ENCODE results near the gene OTOS. TPM values are rescaled to one million over a fixed set of nuclear protein-coding genes. Genes with fewer than 3 reads are reported as not detected.

Gene OTOS
- total and polyA plus RNA-seq, 4 donors: not detected

DNA sequence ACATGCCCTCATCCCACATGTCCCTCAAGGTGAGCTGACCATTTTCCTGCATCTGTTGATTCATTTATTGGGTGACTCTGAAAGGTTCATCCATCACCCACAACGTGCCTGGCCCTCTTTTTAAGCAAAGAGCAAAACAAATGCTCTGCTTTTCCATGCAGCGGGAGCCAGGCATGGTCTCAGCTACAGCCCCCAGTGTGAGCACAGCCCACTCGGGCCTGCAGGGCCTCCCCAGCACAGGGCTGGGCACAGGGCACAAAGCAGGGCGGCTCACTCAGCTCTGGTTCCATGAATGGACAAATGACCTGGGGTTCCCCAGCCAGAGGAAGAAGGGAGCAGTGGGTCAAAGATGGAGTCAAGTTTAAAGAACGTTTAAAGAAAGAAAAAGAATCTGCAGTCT is 24.1 kb upstream of the OTOS start:
- no peak overlapping the region for H3K27ac ChIP-seq (ENCODE audit: low read depth in 1 of 2, low read length in 2 of 2)
- H3K9me3 ChIP-seq (ENCODE audit: control insufficient read depth in 4 of 4, low read length in 3 of 4): no peaks in the 10 kb centered on the region
- TF ChIP-seq YY1 (IDR thresholded peaks at IDR 0.05) (no peak), HNF4A (conservative IDR thresholded peaks at IDR 0.05) (no peak), FOXA2 (IDR thresholded peaks at IDR 0.05) (no peak)
- H3K36me3 ChIP-seq (ENCODE audit: control insufficient read depth in 4 of 4, insufficient read depth in 3 of 4, low read depth in 1 of 4, low read length in 3 of 4): no peaks in the 10 kb centered on the region
- no peak overlapping the region for H3K4me3 ChIP-seq (ENCODE audit: low read depth in 1 of 3, low read length in 3 of 3)
- H3K4me1 ChIP-seq (ENCODE audit: control insufficient read depth in 4 of 4, insufficient read depth in 4 of 4, low read length in 3 of 4): no peaks in the 10 kb centered on the region
- H3K9ac ChIP-seq (ENCODE audit: low read depth in 1 of 2, low read length in 2 of 2): no peak overlapping the region
- DNase-seq (ENCODE audit: low spot score): no peak
- WGBS: 66% methylated on average over 5 of the region's 5 CpGs
- H3K27me3 ChIP-seq (ENCODE audit: control insufficient read depth in 4 of 4, insufficient read depth in 4 of 4, low read length in 3 of 4): no peaks in the 10 kb centered on the region

- DNase-seq (ENCODE audit: low spot score): no peak
- Histone ChIP-seq H3K36me3 (ENCODE audit: control insufficient read depth in 4 of 4, insufficient read depth in 3 of 4, low read depth in 1 of 4, low read length in 3 of 4) (no peaks in the 10 kb centered on the region), H3K27me3 (ENCODE audit: control insufficient read depth in 4 of 4, insufficient read depth in 4 of 4, low read length in 3 of 4) (no peaks in the 10 kb centered on the region), H3K9me3 (ENCODE audit: control insufficient read depth in 4 of 4, low read length in 3 of 4) (no peaks in the 10 kb centered on the region), H3K9ac (ENCODE audit: low read depth in 1 of 2, low read length in 2 of 2) (no peak overlapping the region), H3K4me3 (ENCODE audit: low read depth in 1 of 3, low read length in 3 of 3) (no peak overlapping the region), H3K4me1 (ENCODE audit: control insufficient read depth in 4 of 4, insufficient read depth in 4 of 4, low read length in 3 of 4) (no peaks in the 10 kb centered on the region), H3K27ac (ENCODE audit: low read depth in 1 of 2, low read length in 2 of 2) (no peak overlapping the region)
- no peak for TF ChIP-seq SP1 (IDR thresholded peaks at IDR 0.05)
- TF ChIP-seq RAD21 (IDR thresholded peaks at IDR 0.05): no peak
- no peak for TF ChIP-seq RXRA (IDR thresholded peaks at IDR 0.05)
- TF ChIP-seq EGR1 (IDR thresholded peaks at IDR 0.05; ENCODE audit: low read depth in 2 of 2): no peak
- TF ChIP-seq HNF4A (conservative IDR thresholded peaks at IDR 0.05): no peak
- 79% methylated on average over 4 of the region's 4 CpGs for WGBS
Observed at GRCh38 chr2:240163844-240164574, 23.6 kb upstream of the OTOS start.

- TF ChIP-seq, protein P1, sequence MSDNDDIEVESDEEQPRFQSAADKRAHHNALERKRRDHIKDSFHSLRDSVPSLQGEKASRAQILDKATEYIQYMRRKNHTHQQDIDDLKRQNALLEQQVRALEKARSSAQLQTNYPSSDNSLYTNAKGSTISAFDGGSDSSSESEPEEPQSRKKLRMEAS (IDR thresholded peaks at IDR 0.05): no peak
- TF ChIP-seq JUND (IDR thresholded peaks at IDR 0.05) (no peak), CTCF (IDR thresholded peaks at IDR 0.05; ENCODE audit: low read depth, low read length, missing input control) (no peak), HNF4G (IDR thresholded peaks at IDR 0.05) (no peak), NR2F2 (IDR thresholded peaks at IDR 0.05) (no peak), EGR1 (IDR thresholded peaks at IDR 0.05; ENCODE audit: low read depth in 2 of 2) (no peak), YY1 (IDR thresholded peaks at IDR 0.05) (no peak), FOXA2 (IDR thresholded peaks at IDR 0.05) (no peak), RXRA (IDR thresholded peaks at IDR 0.05) (no peak), FOXA1 (IDR thresholded peaks at IDR 0.05) (no peak), SP1 (IDR thresholded peaks at IDR 0.05) (no peak), ATF3 (IDR thresholded peaks at IDR 0.05) (no peak), RAD21 (IDR thresholded peaks at IDR 0.05) (no peak)
- TF ChIP-seq, protein P2, sequence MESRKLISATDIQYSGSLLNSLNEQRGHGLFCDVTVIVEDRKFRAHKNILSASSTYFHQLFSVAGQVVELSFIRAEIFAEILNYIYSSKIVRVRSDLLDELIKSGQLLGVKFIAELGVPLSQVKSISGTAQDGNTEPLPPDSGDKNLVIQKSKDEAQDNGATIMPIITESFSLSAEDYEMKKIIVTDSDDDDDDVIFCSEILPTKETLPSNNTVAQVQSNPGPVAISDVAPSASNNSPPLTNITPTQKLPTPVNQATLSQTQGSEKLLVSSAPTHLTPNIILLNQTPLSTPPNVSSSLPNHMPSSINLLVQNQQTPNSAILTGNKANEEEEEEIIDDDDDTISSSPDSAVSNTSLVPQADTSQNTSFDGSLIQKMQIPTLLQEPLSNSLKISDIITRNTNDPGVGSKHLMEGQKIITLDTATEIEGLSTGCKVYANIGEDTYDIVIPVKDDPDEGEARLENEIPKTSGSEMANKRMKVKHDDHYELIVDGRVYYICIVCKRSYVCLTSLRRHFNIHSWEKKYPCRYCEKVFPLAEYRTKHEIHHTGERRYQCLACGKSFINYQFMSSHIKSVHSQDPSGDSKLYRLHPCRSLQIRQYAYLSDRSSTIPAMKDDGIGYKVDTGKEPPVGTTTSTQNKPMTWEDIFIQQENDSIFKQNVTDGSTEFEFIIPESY (IDR thresholded peaks at IDR 0.05): no peak
- TF ChIP-seq, protein P3, sequence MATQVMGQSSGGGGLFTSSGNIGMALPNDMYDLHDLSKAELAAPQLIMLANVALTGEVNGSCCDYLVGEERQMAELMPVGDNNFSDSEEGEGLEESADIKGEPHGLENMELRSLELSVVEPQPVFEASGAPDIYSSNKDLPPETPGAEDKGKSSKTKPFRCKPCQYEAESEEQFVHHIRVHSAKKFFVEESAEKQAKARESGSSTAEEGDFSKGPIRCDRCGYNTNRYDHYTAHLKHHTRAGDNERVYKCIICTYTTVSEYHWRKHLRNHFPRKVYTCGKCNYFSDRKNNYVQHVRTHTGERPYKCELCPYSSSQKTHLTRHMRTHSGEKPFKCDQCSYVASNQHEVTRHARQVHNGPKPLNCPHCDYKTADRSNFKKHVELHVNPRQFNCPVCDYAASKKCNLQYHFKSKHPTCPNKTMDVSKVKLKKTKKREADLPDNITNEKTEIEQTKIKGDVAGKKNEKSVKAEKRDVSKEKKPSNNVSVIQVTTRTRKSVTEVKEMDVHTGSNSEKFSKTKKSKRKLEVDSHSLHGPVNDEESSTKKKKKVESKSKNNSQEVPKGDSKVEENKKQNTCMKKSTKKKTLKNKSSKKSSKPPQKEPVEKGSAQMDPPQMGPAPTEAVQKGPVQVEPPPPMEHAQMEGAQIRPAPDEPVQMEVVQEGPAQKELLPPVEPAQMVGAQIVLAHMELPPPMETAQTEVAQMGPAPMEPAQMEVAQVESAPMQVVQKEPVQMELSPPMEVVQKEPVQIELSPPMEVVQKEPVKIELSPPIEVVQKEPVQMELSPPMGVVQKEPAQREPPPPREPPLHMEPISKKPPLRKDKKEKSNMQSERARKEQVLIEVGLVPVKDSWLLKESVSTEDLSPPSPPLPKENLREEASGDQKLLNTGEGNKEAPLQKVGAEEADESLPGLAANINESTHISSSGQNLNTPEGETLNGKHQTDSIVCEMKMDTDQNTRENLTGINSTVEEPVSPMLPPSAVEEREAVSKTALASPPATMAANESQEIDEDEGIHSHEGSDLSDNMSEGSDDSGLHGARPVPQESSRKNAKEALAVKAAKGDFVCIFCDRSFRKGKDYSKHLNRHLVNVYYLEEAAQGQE (IDR thresholded peaks at IDR 0.05): no peak
- no peaks in the 10 kb centered on the region for H3K9me3 ChIP-seq (ENCODE audit: control insufficient read depth in 4 of 4, low read length in 3 of 4)
- WGBS: 78% methylated on average over 16 of the region's 16 CpGs
- H3K27ac ChIP-seq (ENCODE audit: low read depth in 1 of 2, low read length in 2 of 2): no peak overlapping the region
- H3K9ac ChIP-seq (ENCODE audit: low read depth in 1 of 2, low read length in 2 of 2): no peak overlapping the region
- DNase-seq (ENCODE audit: low spot score): no peak
- no peak overlapping the region for H3K4me3 ChIP-seq (ENCODE audit: low read depth in 1 of 3, low read length in 3 of 3)
- H3K36me3 ChIP-seq (ENCODE audit: control insufficient read depth in 4 of 4, insufficient read depth in 3 of 4, low read depth in 1 of 4, low read length in 3 of 4): no peaks in the 10 kb centered on the region
- H3K4me1 ChIP-seq (ENCODE audit: control insufficient read depth in 4 of 4, insufficient read depth in 4 of 4, low read length in 3 of 4): no peaks in the 10 kb centered on the region
- no peaks in the 10 kb centered on the region for H3K27me3 ChIP-seq (ENCODE audit: control insufficient read depth in 4 of 4, insufficient read depth in 4 of 4, low read length in 3 of 4)
Observed at GRCh38 chr2:240162939-240163714, 22.7 kb upstream of the OTOS start.

Measured in liver (tissue), 9 donors.